HepG2 (cell line): ENCODE results near the gene PMM2. TPM values are rescaled to one million over a fixed set of nuclear protein-coding genes. Genes with fewer than 3 reads are reported as not detected.

Experiments used
- ASH2L ChIP-seq: fragments of 300-600, 200-600 bp; sonication (generic); IDR thresholded peaks from 2 replicates; pipeline ENCODE4 v1.7.0; 2017; ENCODE audit warnings: low read depth, mild to moderate bottlenecking, moderate library complexity, mixed read lengths, low read length; ENCODE audit not compliant: insufficient read length
- ATF4 ChIP-seq, 2 experiments: fragments of 450-650 bp in 1 of 2; sonication (generic) in 1 of 2; formaldehyde crosslinking; IDR thresholded peaks; 2 replicates each; pipeline versions ENCODE4 v1.5.0 to v1.8.0; 2020 to 2022; ENCODE audit warnings: mild to moderate bottlenecking in 1 of 2, missing genetic modification reagents in 1 of 2
- ERF ChIP-seq: IDR thresholded peaks from 2 replicates; pipeline ENCODE4 v1.6.1; 2018; ENCODE audit warnings: missing biosample characterization, missing genetic modification reagents
- FOXK1 ChIP-seq: sonication (generic); formaldehyde crosslinking; IDR thresholded peaks from 2 replicates; pipeline ENCODE4 v1.4.0; 2020; ENCODE audit warnings: low read depth, missing genetic modification reagents, borderline replicate concordance
- KLF6 ChIP-seq: IDR thresholded peaks from 2 replicates; pipeline ENCODE4 v1.8.0; 2016; ENCODE audit warnings: missing biosample characterization, missing genetic modification reagents
- NFATC3 ChIP-seq: sonication (generic); formaldehyde crosslinking; IDR thresholded peaks from 2 replicates; pipeline ENCODE4 v1.5.1; 2020; ENCODE audit warnings: mild to moderate bottlenecking, missing genetic modification reagents
- NFKBIZ ChIP-seq: IDR thresholded peaks from 2 replicates; pipeline ENCODE4 v1.6.1; 2018; ENCODE audit warnings: missing genetic modification reagents, missing compliant biosample characterization
- PAXIP1 ChIP-seq: sonication (generic); formaldehyde crosslinking; conservative IDR thresholded peaks from 2 replicates; pipeline ENCODE4 v1.4.0; 2020; ENCODE audit warnings: mild to moderate bottlenecking, missing genetic modification reagents, moderate library complexity
- PTBP1 ChIP-seq: fragments of 200-400 bp; formaldehyde crosslinking; IDR thresholded peaks from 2 replicates; pipeline ENCODE4 v1.6.1; 2018; ENCODE audit warnings: low read length, low read depth; ENCODE audit not compliant: poor library complexity, severe bottlenecking
- RORA ChIP-seq: sonication (generic); formaldehyde crosslinking; IDR thresholded peaks from 2 replicates; pipeline ENCODE4 v1.5.0; 2020; ENCODE audit warnings: mild to moderate bottlenecking, missing genetic modification reagents, moderate library complexity
- TFDP2 ChIP-seq: sonication (generic); formaldehyde crosslinking; IDR thresholded peaks from 2 replicates; pipeline ENCODE4 v1.4.0; 2020; ENCODE audit warnings: missing genetic modification reagents
- ZEB1 ChIP-seq: IDR thresholded peaks from 2 replicates; pipeline ENCODE4 v1.6.1; 2012; ENCODE audit warnings: mild to moderate bottlenecking, low read depth, inconsistent platforms; ENCODE audit not compliant: insufficient replicate concordance
- ZNF333 ChIP-seq: sonication (generic); formaldehyde crosslinking; IDR thresholded peaks from 2 replicates; pipeline ENCODE4 v1.4.0; 2020; ENCODE audit warnings: mild to moderate bottlenecking, missing genetic modification reagents, borderline replicate concordance
- ZNF414 ChIP-seq: sonication (generic); formaldehyde crosslinking; IDR thresholded peaks from 2 replicates; pipeline ENCODE4 v1.5.0; 2020; ENCODE audit warnings: missing genetic modification reagents
- ZNF468 ChIP-seq: sonication (generic); formaldehyde crosslinking; IDR thresholded peaks from 2 replicates; pipeline ENCODE4 v1.8.0; 2022; ENCODE audit warnings: mild to moderate bottlenecking, moderate library complexity, missing genetic modification reagents
- ZNF496 ChIP-seq: sonication (generic); formaldehyde crosslinking; IDR thresholded peaks from 2 replicates; pipeline ENCODE4 v1.8.1; 2023; ENCODE audit warnings: mild to moderate bottlenecking, moderate library complexity, missing genetic modification reagents; ENCODE audit not compliant: insufficient replicate concordance
- ZNF670 ChIP-seq: sonication (generic); formaldehyde crosslinking; IDR thresholded peaks from 2 replicates; pipeline ENCODE4 v1.8.0; 2022; ENCODE audit warnings: mild to moderate bottlenecking, missing genetic modification reagents, borderline replicate concordance
- ZNF75D ChIP-seq: sonication (generic); formaldehyde crosslinking; IDR thresholded peaks from 2 replicates; pipeline ENCODE4 v1.8.1; 2023; ENCODE audit warnings: missing genetic modification reagents, mild to moderate bottlenecking, borderline replicate concordance
- ZSCAN30 ChIP-seq: sonication (generic); formaldehyde crosslinking; IDR thresholded peaks from 2 replicates; pipeline ENCODE4 v1.5.0; 2020; ENCODE audit warnings: mild to moderate bottlenecking, missing genetic modification reagents
- polyA plus RNA-seq, 8 experiments: library from polyadenylated mRNA; depleted of rRNA in 3 of 8; stranded (reverse) in 7 of 8; unstranded in 1 of 8; fragments of >200 nt; fragmentation: Illumina TruSeq in 4 of 8; extraction: Trizol in 4 of 8; gene quantifications; 2 replicates each; pipeline versions ENCODE4 v1.2.1 to v1.2.3, GENCODE V29; 2011 to 2016; ENCODE audit warnings: low read depth in 4 of 8, missing spikeins in 1 of 8, mixed read lengths in 1 of 8; ENCODE audit not compliant: insufficient read depth in 1 of 8
- total RNA-seq, 5 experiments: library from RNA; depleted of rRNA; stranded (reverse); fragments of >200 nt; fragmentation: Illumina TruSeq; extraction: Trizol; gene quantifications; 2 replicates each; pipeline ENCODE4 v1.2.3, GENCODE V29; 2016; ENCODE audit warnings: low read depth in 1 of 5
- TF ChIP-seq, protein P1 (sequence below): sonication (generic); formaldehyde crosslinking; IDR thresholded peaks from 2 replicates; pipeline ENCODE4 v1.5.0; 2020; ENCODE audit warnings: mild to moderate bottlenecking, low read depth, missing genetic modification reagents, borderline replicate concordance

PMM2 gene
- total and polyA plus RNA-seq, 2 of the 13 experiments (the other 11 are each of a cell fraction or from before 2014, with no cell fraction given): 52.2 to 93.7 TPM

DNA sequence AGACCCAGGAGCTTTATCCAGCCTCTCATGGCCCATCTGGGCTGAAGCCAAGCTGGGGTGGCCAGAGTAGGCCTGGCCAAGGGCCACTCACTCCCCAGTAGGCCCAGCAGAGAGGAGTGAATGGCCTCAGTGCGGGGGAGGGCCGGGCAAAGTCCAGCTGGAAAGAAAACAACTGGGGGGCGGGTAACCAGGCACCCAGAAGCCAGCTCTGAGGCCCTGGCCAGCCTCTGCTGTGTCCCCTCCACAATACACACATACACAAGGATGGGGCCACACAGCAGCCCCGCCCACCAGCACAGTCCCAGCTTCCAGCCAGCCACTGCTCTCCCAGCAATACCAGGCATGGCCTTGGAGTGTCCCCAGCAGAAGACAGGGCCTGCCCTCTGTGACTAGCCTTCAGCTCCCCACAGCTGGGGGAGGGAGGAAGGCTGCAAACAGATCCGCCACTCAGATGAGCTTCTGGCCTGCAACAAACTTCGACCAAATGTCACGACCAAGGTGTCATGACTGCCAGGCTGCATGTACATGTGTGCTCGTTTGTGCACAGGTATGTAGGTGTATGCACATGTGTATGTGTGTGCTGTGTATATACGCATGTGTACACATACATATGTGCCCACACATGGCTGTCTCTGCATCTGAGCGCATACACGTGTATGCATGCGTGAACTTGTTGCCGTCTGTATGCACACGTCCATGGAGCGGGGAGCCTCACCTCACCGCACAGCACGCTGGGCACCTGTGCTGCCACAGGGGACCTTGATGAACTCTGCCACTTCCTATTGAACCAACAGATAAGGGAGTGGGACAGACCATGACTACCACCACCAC, 66.2 kb downstream of the PMM2 start (continued):
- peak; percentile 100 for TF ChIP-seq PAXIP1 (CRISPR knock-in tag)
- TF ChIP-seq ASH2L: peak; percentile 98
- TF ChIP-seq, protein P1, sequence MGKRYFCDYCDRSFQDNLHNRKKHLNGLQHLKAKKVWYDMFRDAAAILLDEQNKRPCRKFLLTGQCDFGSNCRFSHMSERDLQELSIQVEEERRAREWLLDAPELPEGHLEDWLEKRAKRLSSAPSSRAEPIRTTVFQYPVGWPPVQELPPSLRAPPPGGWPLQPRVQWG (CRISPR knock-in tag): no peak; the same call in 1 of the 2 replicates
- TF ChIP-seq NFATC3 (CRISPR knock-in tag): 0 out of 2 replicates have a peak, but pooled peaks have one; percentile 92
- TF ChIP-seq PTBP1: peak; percentile 42
- peak; percentile 96 for TF ChIP-seq ZNF333
- TF ChIP-seq ZNF496 (CRISPR knock-in tag): peak; percentile 16
- TF ChIP-seq ZNF75D (CRISPR knock-in tag): no peak
- peak; percentile 91 for TF ChIP-seq NFKBIZ
- peak; percentile 100 for TF ChIP-seq ZNF670
- peak; percentile 90; the same call in 1 of the 2 replicates for TF ChIP-seq KLF6
- TF ChIP-seq FOXK1 (CRISPR knock-in tag): peak; percentile 97
- peak; percentile 99 for TF ChIP-seq ERF (CRISPR knock-in tag)
- TF ChIP-seq ZNF468 (CRISPR knock-in tag): peak; percentile 96
- TF ChIP-seq ATF4 (CRISPR knock-in tag; IDR thresholded peaks at IDR 0.05): peak in 1 of 2 experiments; percentile 71; a peak in 2 of 4 replicates
- TF ChIP-seq ZSCAN30: no peak; the same call in 1 of the 2 replicates
- TF ChIP-seq RORA (CRISPR knock-in tag): no peak
- TF ChIP-seq ZEB1: no peak
- peak; percentile 56; the same call in 1 of the 2 replicates for TF ChIP-seq ZNF414 (CRISPR knock-in tag)
- peak; percentile 60 for TF ChIP-seq TFDP2
